HCT116 (cell line): Measurements from ENCODE around the gene RNF217. TPM values are rescaled to one million over a fixed set of nuclear protein-coding genes. Genes with fewer than 3 reads are reported as not detected.

ENCODE experiments used
- ATAC-seq: fragments of 200-7000 bp; cut with Tn5 transposase; 2 replicates; pipeline ENCODE4 v1.9.1; 2020; ENCODE audit warnings: mild to moderate bottlenecking, moderate library complexity
- BruUV-seq: library from RNA; stranded (reverse); fragments of 400-500 nt; replicated peaks from 2 replicates; lab custom pipeline; 2021; lab: Mats Ljungman, UMichigan
- CTCF ChIA-PET: fragments of 300-600 bp; sonication (Branson Sonifier 250); formaldehyde crosslinking; loops from one replicate; lab custom pipeline; 2021; ENCODE audit warnings: antibody characterized with exemption; lab: Charles Lee
- POLR2A ChIA-PET: fragments of 300-600, 350-600 bp; sonication (Branson Sonifier 250); formaldehyde crosslinking; loops from one replicate; lab custom pipeline; 2021; ENCODE audit warnings: antibody characterized with exemption; lab: Charles Lee
- RAD21 ChIA-PET, 2 experiments: fragments of 300-600 bp; sonication (Branson Sonifier 250); formaldehyde crosslinking; loops; one replicate each; lab custom pipeline; 2023; ENCODE audit warnings: low total read pairs in 2 of 2; ENCODE audit not compliant: uncharacterized antibody in 2 of 2, unreplicated experiment in 2 of 2, low non-redundant PET in 1 of 2; lab: Charles Lee
- DNase-seq: peaks from one replicate; pipeline ENCODE4 v3.0.0-alpha.2; 2010; ENCODE audit warnings: low read depth, low spot score
- H2AFZ ChIP-seq: fragments of 200-600 bp; shearing (Covaris generic), sonication (generic); 2 replicates; pipeline ENCODE4 v1.6.1; 2017; ENCODE audit warnings: low read depth, mixed run types, mixed read lengths, antibody characterized with exemption, low read length; ENCODE audit not compliant: poor library complexity, severe bottlenecking
- H3K27ac ChIP-seq: 2 replicates; pipeline ENCODE4 v1.5.1; 2012; ENCODE audit warnings: low read depth, low read length
- H3K27me3 ChIP-seq: fragments of 200-600 bp; sonication (generic); 2 replicates; pipeline ENCODE4 v1.6.1; 2016; ENCODE audit warnings: mixed run types, low read length, mixed read lengths; ENCODE audit not compliant: insufficient read depth
- H3K36me3 ChIP-seq, 2 experiments: fragments of 200-500 bp in 1 of 2; fragments of 200-600 bp in 1 of 2; sonication (Bioruptor generic) in 1 of 2; sonication (generic) in 1 of 2; 2 replicates each; pipeline versions ENCODE4 v1.5.1 to v1.6.1; 2014 to 2016; ENCODE audit warnings: low read length in 2 of 2, inconsistent platforms in 1 of 2, mixed read lengths in 1 of 2, mixed run types in 1 of 2; ENCODE audit not compliant: insufficient read depth in 2 of 2, control insufficient read depth in 1 of 2
- H3K4me1 ChIP-seq, 2 experiments: fragments of 200-600 bp in 1 of 2; sonication (generic) in 1 of 2; 2 replicates each; pipeline versions ENCODE4 v1.5.1 to v1.6.1; 2012 to 2017; ENCODE audit warnings: low read length in 2 of 2, inconsistent platforms in 1 of 2, mild to moderate bottlenecking in 1 of 2, mixed read lengths in 1 of 2, mixed run types in 1 of 2, moderate library complexity in 1 of 2; ENCODE audit not compliant: insufficient read depth in 2 of 2, control insufficient read depth in 1 of 2
- H3K4me2 ChIP-seq: fragments of 200-600 bp; sonication (generic); 2 replicates; pipeline ENCODE4 v1.6.1; 2017; ENCODE audit warnings: mixed run types, low read length, mixed read lengths
- H3K4me3 ChIP-seq, 2 experiments: fragments of 200-600 bp in 1 of 2; sonication (generic) in 1 of 2; replicated peaks in 1 of 2; 2 replicates each; pipeline ENCODE4 v1.5.1; 2011 to 2016; ENCODE audit warnings: low read length in 2 of 2, control low read depth in 1 of 2, low read depth in 1 of 2, mild to moderate bottlenecking in 1 of 2, mixed read lengths in 1 of 2, mixed run types in 1 of 2
- H3K79me2 ChIP-seq: fragments of 200-600 bp; sonication (generic); 2 replicates; pipeline ENCODE4 v1.6.1; 2017; ENCODE audit warnings: mild to moderate bottlenecking, mixed run types, low read length, moderate library complexity, mixed read lengths; ENCODE audit not compliant: insufficient read depth
- H3K9ac ChIP-seq: fragments of 200-600 bp; sonication (generic); 2 replicates; pipeline ENCODE4 v1.6.1; 2016; ENCODE audit warnings: low read length, mixed read lengths
- H3K9me2 ChIP-seq: fragments of 200-600 bp; sonication (generic), shearing (Covaris generic); 2 replicates; pipeline ENCODE4 v1.6.1; 2017; ENCODE audit warnings: mixed run types, mild to moderate bottlenecking, moderate library complexity; ENCODE audit not compliant: insufficient read depth
- H3K9me3 ChIP-seq, 2 experiments: fragments of 200-500 bp in 1 of 2; fragments of 200-600 bp in 1 of 2; sonication (Bioruptor generic) in 1 of 2; sonication (generic) in 1 of 2; 2 replicates each; pipeline ENCODE4 v1.6.1; 2014 to 2017; ENCODE audit warnings: low read length in 2 of 2, mixed read lengths in 2 of 2, inconsistent platforms in 1 of 2, low read depth in 1 of 2, mild to moderate bottlenecking in 1 of 2, mixed run types in 1 of 2, moderate library complexity in 1 of 2; ENCODE audit not compliant: control insufficient read depth in 1 of 2, insufficient read depth in 1 of 2
- H4K20me1 ChIP-seq: fragments of 200-600 bp; sonication (generic), shearing (Covaris generic); 2 replicates; pipeline ENCODE4 v1.6.1; 2017; ENCODE audit warnings: mixed run types, mild to moderate bottlenecking, moderate library complexity; ENCODE audit not compliant: insufficient read depth
- CBX3 ChIP-seq: IDR thresholded peaks from 2 replicates; pipeline ENCODE4 v1.6.1; 2012; ENCODE audit warnings: low read depth
- CEBPB ChIP-seq: IDR thresholded peaks from 2 replicates; pipeline ENCODE4 v1.6.1; 2012; ENCODE audit warnings: low read depth
- CTCF ChIP-seq, 3 experiments: fragments of 200-600 bp in 1 of 3; sonication (generic) in 1 of 3; IDR thresholded peaks in 2 of 3; conservative IDR thresholded peaks in 1 of 3; 2 replicates each; pipeline ENCODE4 v1.5.1; 2012 to 2017; ENCODE audit warnings: low read depth in 2 of 3, low read length in 2 of 3, antibody characterized with exemption in 1 of 3, borderline replicate concordance in 1 of 3, control low read depth in 1 of 3, mild to moderate bottlenecking in 1 of 3, mixed read lengths in 1 of 3, mixed run types in 1 of 3, moderate library complexity in 1 of 3; ENCODE audit not compliant: insufficient read depth in 1 of 3
- EZH2 ChIP-seq: fragments of 200-600 bp; sonication (generic); IDR thresholded peaks from 2 replicates; pipeline ENCODE4 v1.6.1; 2017; ENCODE audit warnings: antibody characterized with exemption, mixed run types
- EZH2phosphoT487 ChIP-seq: fragments of 200-600 bp; IDR thresholded peaks from 2 replicates; pipeline ENCODE4 v1.6.1; 2018; ENCODE audit warnings: antibody characterized with exemption, borderline replicate concordance
- FOSL1 ChIP-seq: IDR thresholded peaks from 2 replicates; pipeline ENCODE4 v1.6.1; 2012; ENCODE audit warnings: low read depth
- JUND ChIP-seq: IDR thresholded peaks from 2 replicates; pipeline ENCODE4 v1.6.1; 2012
- MAX ChIP-seq: IDR thresholded peaks from 2 replicates; pipeline ENCODE4 v1.6.1; 2012
- POLR2A ChIP-seq: IDR thresholded peaks from 2 replicates; pipeline ENCODE4 v1.7.0; 2011; ENCODE audit warnings: borderline replicate concordance; ENCODE audit not compliant: insufficient read depth, insufficient read length; ENCODE audit errors: extremely low read depth
- POLR2AphosphoS5 ChIP-seq: IDR thresholded peaks from 2 replicates; pipeline ENCODE4 v1.6.1; 2011; ENCODE audit warnings: mild to moderate bottlenecking, low read depth, low read length, moderate library complexity
- RAD21 ChIP-seq: IDR thresholded peaks from 2 replicates; pipeline ENCODE4 v1.6.1; 2012; ENCODE audit warnings: low read depth, mild to moderate bottlenecking
- SIN3A ChIP-seq: IDR thresholded peaks from 2 replicates; pipeline ENCODE4 v1.6.1; 2012; ENCODE audit warnings: low read depth
- TCF7L2 ChIP-seq: IDR thresholded peaks from 2 replicates; pipeline ENCODE4 v1.7.0; 2011; ENCODE audit warnings: borderline replicate concordance, inconsistent platforms; ENCODE audit not compliant: insufficient read depth, insufficient read length; ENCODE audit errors: extremely low read depth
- YY1 ChIP-seq: IDR thresholded peaks from 2 replicates; pipeline ENCODE4 v1.6.1; 2011; ENCODE audit warnings: low read length, low read depth, moderate library complexity, mild to moderate bottlenecking; ENCODE audit not compliant: insufficient replicate concordance; ENCODE audit errors: extremely low read depth
- ZFX ChIP-seq: fragments of 450-650 bp; IDR thresholded peaks from 2 replicates; pipeline ENCODE4 v1.6.1; 2017
- ZNF274 ChIP-seq: fragments of 200-500 bp; sonication (Bioruptor generic); IDR thresholded peaks from 2 replicates; pipeline ENCODE4 v1.6.1; 2014; ENCODE audit warnings: mild to moderate bottlenecking, low read depth, low read length, inconsistent platforms
- intact Hi-C: fragments of 100-400 bp; cut with micrococcal nuclease; formaldehyde crosslinking; loops from 2 replicates; pipeline ENCODE4 v1.10.0; 2022
- total RNA-seq: library from RNA; stranded (reverse); gene quantifications from one replicate; pipeline ENCODE4 v1.2.1, GENCODE V29; 2021; ENCODE audit not compliant: unreplicated experiment
- TF ChIP-seq, protein P1 (sequence below): IDR thresholded peaks from 2 replicates; pipeline ENCODE4 v1.6.1; 2012; ENCODE audit warnings: low read depth

The RNF217 gene
- total RNA-seq, 1 experiment from 2014 or later, result 20.4 TPM

DNA sequence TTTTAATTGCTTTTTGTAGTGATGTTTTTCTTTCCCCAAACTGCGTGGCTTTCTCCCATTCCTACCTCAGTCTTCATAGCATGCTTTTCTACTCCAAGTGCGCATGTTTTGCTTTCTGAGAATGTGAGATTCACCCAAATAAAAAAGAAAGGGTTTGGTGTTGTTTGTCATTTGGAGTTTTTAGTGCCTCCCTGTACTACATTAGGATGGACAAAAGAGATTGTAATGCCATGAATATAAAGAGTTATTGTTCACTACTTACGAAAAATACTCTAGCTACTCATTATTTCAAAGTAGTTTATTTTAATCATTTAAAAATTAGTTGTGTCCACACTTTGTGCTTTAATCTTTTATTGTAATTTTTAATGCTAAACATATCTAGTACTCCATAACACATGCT is 81.8 kb downstream of the RNF217 start:
- CTCF ChIA-PET, result no interaction called here
- Histone ChIP-seq H4K20me1 (no peaks in the 10 kb centered on the region), H3K36me3 (no peaks in the 10 kb centered on the region), H3K79me2 (no peaks in the 10 kb centered on the region)
- POLR2A ChIA-PET, result no interaction called here
- TF ChIP-seq ZNF274 (no peak), EZH2phosphoT487 (no peak), TCF7L2 (no peak), SIN3A (no peak), CTCF (IDR thresholded peaks at IDR 0.05 in 2 of 3, conservative IDR thresholded peaks at IDR 0.05 in 1 of 3; ENCODE audit: borderline replicate concordance in 1 of 3, insufficient read depth in 1 of 3, low read depth in 2 of 3, low read length in 2 of 3) (no peak), CBX3 (no peak), POLR2A (no peak), MAX (no peak), RAD21 (no peak), YY1 (no peak), EZH2 (no peak), ZFX (no peak), CEBPB (no peak), POLR2AphosphoS5 (no peak), FOSL1 (no peak), JUND (no peak)
- TF ChIP-seq, protein P1, sequence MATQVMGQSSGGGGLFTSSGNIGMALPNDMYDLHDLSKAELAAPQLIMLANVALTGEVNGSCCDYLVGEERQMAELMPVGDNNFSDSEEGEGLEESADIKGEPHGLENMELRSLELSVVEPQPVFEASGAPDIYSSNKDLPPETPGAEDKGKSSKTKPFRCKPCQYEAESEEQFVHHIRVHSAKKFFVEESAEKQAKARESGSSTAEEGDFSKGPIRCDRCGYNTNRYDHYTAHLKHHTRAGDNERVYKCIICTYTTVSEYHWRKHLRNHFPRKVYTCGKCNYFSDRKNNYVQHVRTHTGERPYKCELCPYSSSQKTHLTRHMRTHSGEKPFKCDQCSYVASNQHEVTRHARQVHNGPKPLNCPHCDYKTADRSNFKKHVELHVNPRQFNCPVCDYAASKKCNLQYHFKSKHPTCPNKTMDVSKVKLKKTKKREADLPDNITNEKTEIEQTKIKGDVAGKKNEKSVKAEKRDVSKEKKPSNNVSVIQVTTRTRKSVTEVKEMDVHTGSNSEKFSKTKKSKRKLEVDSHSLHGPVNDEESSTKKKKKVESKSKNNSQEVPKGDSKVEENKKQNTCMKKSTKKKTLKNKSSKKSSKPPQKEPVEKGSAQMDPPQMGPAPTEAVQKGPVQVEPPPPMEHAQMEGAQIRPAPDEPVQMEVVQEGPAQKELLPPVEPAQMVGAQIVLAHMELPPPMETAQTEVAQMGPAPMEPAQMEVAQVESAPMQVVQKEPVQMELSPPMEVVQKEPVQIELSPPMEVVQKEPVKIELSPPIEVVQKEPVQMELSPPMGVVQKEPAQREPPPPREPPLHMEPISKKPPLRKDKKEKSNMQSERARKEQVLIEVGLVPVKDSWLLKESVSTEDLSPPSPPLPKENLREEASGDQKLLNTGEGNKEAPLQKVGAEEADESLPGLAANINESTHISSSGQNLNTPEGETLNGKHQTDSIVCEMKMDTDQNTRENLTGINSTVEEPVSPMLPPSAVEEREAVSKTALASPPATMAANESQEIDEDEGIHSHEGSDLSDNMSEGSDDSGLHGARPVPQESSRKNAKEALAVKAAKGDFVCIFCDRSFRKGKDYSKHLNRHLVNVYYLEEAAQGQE, result no peak
- TF ChIP-seq, all 23 proteins: peak for 0
- no peaks in the 10 kb centered on the region for H3K9me2 ChIP-seq
- DNase-seq (no peak), ATAC-seq (no peak)
- H3K9ac ChIP-seq, result no peak overlapping the region
- H3K4me2 ChIP-seq, result no peak overlapping the region
- no peaks in the 10 kb centered on the region for H3K27me3 ChIP-seq
- H3K4me1 ChIP-seq, result peaks cover 0 to 10% of the 10 kb centered on the region in 2 experiments; a peak in 2 of 4 replicates
- RAD21 ChIA-PET, result no interaction called here
- no peak overlapping the region for H3K4me3 ChIP-seq
- no peak overlapping the region for H2AFZ ChIP-seq
- no peaks in the 10 kb centered on the region for H3K9me3 ChIP-seq
- H3K27ac ChIP-seq, result no peak overlapping the region
- no TSS peak for BruUV-seq
- intact Hi-C loops, result no loop called here
